ENCODE measurements around the gene RNF215. TPM values are rescaled to one million over a fixed set of nuclear protein-coding genes. Genes with fewer than 3 reads are reported as not detected.
A peak's percentile ranks its signal among the peaks of the same experiment; 100 is the strongest.

Gene RNF215
- total RNA-seq, 1 donor: 13.0 TPM

GRCh38 chr22:30385942-30386341, 1.3 kb downstream of the RNF215 start:
- H3K4me3 ChIP-seq (ENCODE audit: low read depth, low read length): peak overlapping the region; percentile 78
- DNase-seq (ENCODE audit: low read depth): no peak
- no peak for TF ChIP-seq CTCF (IDR thresholded peaks at IDR 0.05; ENCODE audit: insufficient read depth, low read length)

GRCh38 chr22:30383061-30383460, 4.2 kb downstream of the RNF215 start:
- DNase-seq (ENCODE audit: low read depth): no peak
- TF ChIP-seq CTCF (IDR thresholded peaks at IDR 0.05; ENCODE audit: insufficient read depth, low read length): no peak
- no peak overlapping the region for H3K4me3 ChIP-seq (ENCODE audit: low read depth, low read length)

- DNase-seq (ENCODE audit: low read depth): no peak
- no peak for TF ChIP-seq CTCF (IDR thresholded peaks at IDR 0.05; ENCODE audit: insufficient read depth, low read length)
- H3K4me3 ChIP-seq (ENCODE audit: low read depth, low read length): no peak overlapping the region
These were observed 4.9 kb downstream of the RNF215 start for GRCh38 chr22:30382340-30382739.

GRCh38 chr22:30381264-30381663, 5.9 kb downstream of the RNF215 start:
- no peak for TF ChIP-seq CTCF (IDR thresholded peaks at IDR 0.05; ENCODE audit: insufficient read depth, low read length)
- H3K4me3 ChIP-seq (ENCODE audit: low read depth, low read length): no peak overlapping the region
- no peak for DNase-seq (ENCODE audit: low read depth)

- no peak overlapping the region for H3K4me3 ChIP-seq (ENCODE audit: low read depth, low read length)
- DNase-seq (ENCODE audit: low read depth): no peak
- no peak for TF ChIP-seq CTCF (IDR thresholded peaks at IDR 0.05; ENCODE audit: insufficient read depth, low read length)
These were observed 7.2 kb downstream of the RNF215 start for GRCh38 chr22:30380011-30380410.

- no peak overlapping the region for H3K4me3 ChIP-seq (ENCODE audit: low read depth, low read length)
- no peak for TF ChIP-seq CTCF (IDR thresholded peaks at IDR 0.05; ENCODE audit: insufficient read depth, low read length)
- DNase-seq (ENCODE audit: low read depth): no peak
These were observed 11.8 kb downstream of the RNF215 start for GRCh38 chr22:30375312-30375849.

Measured in fibroblast of the aortic adventitia (primary cell).